ENCODE measurements around the gene CTRL.

The CTRL gene

DNA sequence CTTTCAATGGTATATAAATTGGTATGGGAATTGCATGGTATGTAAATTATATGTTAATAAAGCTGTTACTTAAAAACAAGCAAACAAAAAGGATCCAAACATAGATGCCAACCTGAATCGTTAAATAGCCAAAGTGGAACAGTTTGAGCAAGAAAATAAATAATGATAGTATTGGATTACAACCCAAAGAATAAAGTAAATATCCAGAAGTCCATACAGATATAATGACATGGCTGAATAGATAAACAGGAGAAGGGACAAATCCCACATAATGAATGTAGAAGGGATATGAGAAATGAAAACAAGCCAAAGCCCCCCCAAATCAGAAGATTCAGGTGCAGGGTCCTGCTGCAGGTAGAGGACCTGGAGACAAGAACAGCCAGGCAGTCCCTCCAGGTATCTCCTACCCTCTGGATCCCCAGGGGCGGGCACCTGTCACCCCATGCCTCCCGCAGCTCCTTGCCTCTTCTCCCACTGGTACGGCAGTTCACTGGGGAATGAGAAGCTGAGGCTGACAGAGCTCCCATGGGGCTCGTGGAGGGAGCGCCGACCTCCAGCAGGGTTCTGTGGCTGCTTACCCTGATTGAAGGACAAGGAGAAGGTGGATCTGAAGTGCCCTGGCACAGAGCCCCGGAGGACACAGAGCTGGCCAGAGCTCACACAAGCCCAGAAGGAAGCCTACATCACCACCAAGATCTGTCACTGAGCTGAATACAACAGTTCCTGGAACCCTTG is 22.1 kb upstream of the CTRL start:
- Histone ChIP-seq H3K79me2 (ENCODE audit: control insufficient read depth, insufficient read depth, low read length, poor library complexity) (no peaks in the 10 kb centered on the region), H3K23ac (ENCODE audit: low read length) (no peak overlapping the region), H4K8ac (ENCODE audit: low read depth, low read length) (no peak overlapping the region), H3K27ac (ENCODE audit: low read depth, low read length) (no peak overlapping the region), H3K9ac (ENCODE audit: low read length) (no peak overlapping the region), H3K4me2 (ENCODE audit: low read length) (no peak overlapping the region), H4K12ac (ENCODE audit: low read depth, low read length) (no peak overlapping the region), H3K4me3 (ENCODE audit: low read depth, low read length) (no peak overlapping the region), H4K91ac (ENCODE audit: low read depth, low read length) (no peak overlapping the region), H3K4ac (ENCODE audit: low read depth, low read length) (no peak overlapping the region), H3K9me3 (ENCODE audit: insufficient read depth, low read depth, low read length) (peaks cover 4% of the 10 kb centered on the region), H3K18ac (ENCODE audit: low read length) (no peak overlapping the region), H3K27me3 (ENCODE audit: insufficient read depth, low read length) (no peaks in the 10 kb centered on the region), H2BK12ac (ENCODE audit: low read length) (no peak overlapping the region), H2AFZ (ENCODE audit: insufficient read depth, low read length, poor library complexity) (no peak overlapping the region), H3K79me1 (ENCODE audit: low read length) (no peaks in the 10 kb centered on the region), H3K14ac (ENCODE audit: low read length) (no peak overlapping the region), H2BK5ac (ENCODE audit: low read depth, low read length, poor library complexity) (no peak overlapping the region), H2BK120ac (ENCODE audit: insufficient read depth, low read length, poor library complexity) (no peak overlapping the region), H2AK5ac (ENCODE audit: low read length) (no peak overlapping the region), H3K36me3 (ENCODE audit: control insufficient read depth in 1 of 2, insufficient read depth in 2 of 2, low read length in 2 of 2) (peaks cover 79 to 81% of the 10 kb centered on the region in 2 experiments), H3K4me1 (ENCODE audit: control insufficient read depth in 1 of 2, insufficient read depth in 2 of 2, low read length in 2 of 2) (no peaks in the 10 kb centered on the region)
- no peak for DNase-seq
- WGBS (ENCODE audit: extremely low coverage, insufficient coverage, insufficient read length), result no CpG with 5 or more reads among the region's 8 CpGs

DNA sequence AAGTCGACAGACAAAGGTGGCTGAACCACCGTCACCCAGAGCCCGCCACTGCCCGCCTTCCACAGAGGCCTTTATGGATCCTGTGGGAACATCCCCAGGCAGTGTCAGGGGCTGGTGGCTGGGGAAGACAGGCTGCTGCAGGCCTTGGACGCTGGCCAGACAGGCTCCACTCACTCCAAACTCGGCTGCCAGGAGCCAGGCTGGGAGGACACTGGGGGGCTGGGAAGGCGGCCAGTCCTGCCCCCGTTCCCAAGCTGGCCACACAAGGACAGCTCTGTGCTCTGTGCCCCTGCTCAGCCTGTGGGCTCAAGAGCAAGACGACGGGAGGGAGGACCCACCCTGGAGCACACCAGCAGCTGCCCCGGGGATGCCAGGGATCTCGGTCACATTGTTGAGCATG is 19.8 kb upstream of the CTRL start:
- H3K9ac ChIP-seq (ENCODE audit: low read length), result no peak overlapping the region
- H2AFZ ChIP-seq (ENCODE audit: insufficient read depth, low read length, poor library complexity), result no peak overlapping the region
- H2BK12ac ChIP-seq (ENCODE audit: low read length), result no peak overlapping the region
- no peak overlapping the region for H2AK5ac ChIP-seq (ENCODE audit: low read length)
- no peak overlapping the region for H3K18ac ChIP-seq (ENCODE audit: low read length)
- no peak overlapping the region for H3K14ac ChIP-seq (ENCODE audit: low read length)
- H3K4ac ChIP-seq (ENCODE audit: low read depth, low read length), result no peak overlapping the region
- no peaks in the 10 kb centered on the region for H3K79me2 ChIP-seq (ENCODE audit: control insufficient read depth, insufficient read depth, low read length, poor library complexity)
- no peak overlapping the region for H2BK120ac ChIP-seq (ENCODE audit: insufficient read depth, low read length, poor library complexity)
- H4K91ac ChIP-seq (ENCODE audit: low read depth, low read length), result no peak overlapping the region
- H3K9me3 ChIP-seq (ENCODE audit: insufficient read depth, low read depth, low read length), result peaks cover 5% of the 10 kb centered on the region
- no peak overlapping the region for H3K27ac ChIP-seq (ENCODE audit: low read depth, low read length)
- H3K79me1 ChIP-seq (ENCODE audit: low read length), result no peaks in the 10 kb centered on the region
- H3K27me3 ChIP-seq (ENCODE audit: insufficient read depth, low read length), result no peaks in the 10 kb centered on the region
- no peak overlapping the region for H4K8ac ChIP-seq (ENCODE audit: low read depth, low read length)
- no peak overlapping the region for H2BK5ac ChIP-seq (ENCODE audit: low read depth, low read length, poor library complexity)
- WGBS (ENCODE audit: extremely low coverage, insufficient coverage, insufficient read length), result no CpG with 5 or more reads among the region's 12 CpGs
- no peak for DNase-seq
- H4K12ac ChIP-seq (ENCODE audit: low read depth, low read length), result no peak overlapping the region
- H3K23ac ChIP-seq (ENCODE audit: low read length), result no peak overlapping the region
- peaks cover 87 to 88% of the 10 kb centered on the region in 2 experiments for H3K36me3 ChIP-seq (ENCODE audit: control insufficient read depth in 1 of 2, insufficient read depth in 2 of 2, low read length in 2 of 2)
- H3K4me3 ChIP-seq (ENCODE audit: low read depth, low read length), result no peak overlapping the region
- no peak overlapping the region for H3K4me2 ChIP-seq (ENCODE audit: low read length)
- no peaks in the 10 kb centered on the region for H3K4me1 ChIP-seq (ENCODE audit: control insufficient read depth in 1 of 2, insufficient read depth in 2 of 2, low read length in 2 of 2)

DNA sequence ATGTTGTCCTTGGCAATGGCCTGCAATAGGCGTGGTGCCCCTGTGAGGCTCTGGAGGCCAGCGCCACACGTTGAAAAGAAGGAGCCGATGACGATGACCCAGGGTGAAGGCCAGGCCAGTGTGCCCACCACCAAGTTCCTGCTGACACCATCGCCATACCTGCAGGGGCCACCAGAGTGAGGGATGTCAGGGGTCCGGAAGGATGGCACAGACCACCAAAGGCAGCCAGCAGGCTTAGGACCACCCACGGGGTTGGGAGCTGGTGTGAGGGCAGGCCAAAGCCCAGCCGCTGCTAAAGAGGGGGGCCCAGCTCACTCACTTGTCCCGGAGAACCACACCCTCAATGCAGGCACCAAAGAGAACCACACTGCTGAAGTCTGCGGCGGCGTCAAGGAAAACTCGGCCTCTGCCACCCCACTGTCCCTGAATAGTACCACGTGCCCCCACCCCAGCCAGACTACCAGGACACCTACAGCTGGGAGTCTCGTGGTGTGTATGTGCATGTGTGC is 18.7 kb upstream of the CTRL start:
- no peak overlapping the region for H2BK120ac ChIP-seq (ENCODE audit: insufficient read depth, low read length, poor library complexity)
- peaks cover 92% of the 10 kb centered on the region in 2 experiments for H3K36me3 ChIP-seq (ENCODE audit: control insufficient read depth in 1 of 2, insufficient read depth in 2 of 2, low read length in 2 of 2)
- no peak overlapping the region for H2BK12ac ChIP-seq (ENCODE audit: low read length)
- no peak overlapping the region for H3K18ac ChIP-seq (ENCODE audit: low read length)
- DNase-seq, result no peak
- WGBS (ENCODE audit: extremely low coverage, insufficient coverage, insufficient read length), result no CpG with 5 or more reads among the region's 16 CpGs
- no peaks in the 10 kb centered on the region for H3K4me1 ChIP-seq (ENCODE audit: control insufficient read depth in 1 of 2, insufficient read depth in 2 of 2, low read length in 2 of 2)
- H3K27ac ChIP-seq (ENCODE audit: low read depth, low read length), result no peak overlapping the region
- no peaks in the 10 kb centered on the region for H3K79me1 ChIP-seq (ENCODE audit: low read length)
- H3K4me3 ChIP-seq (ENCODE audit: low read depth, low read length), result no peak overlapping the region
- no peaks in the 10 kb centered on the region for H3K79me2 ChIP-seq (ENCODE audit: control insufficient read depth, insufficient read depth, low read length, poor library complexity)
- H3K4ac ChIP-seq (ENCODE audit: low read depth, low read length), result no peak overlapping the region
- H3K23ac ChIP-seq (ENCODE audit: low read length), result no peak overlapping the region
- H2BK5ac ChIP-seq (ENCODE audit: low read depth, low read length, poor library complexity), result no peak overlapping the region
- H4K91ac ChIP-seq (ENCODE audit: low read depth, low read length), result no peak overlapping the region
- no peak overlapping the region for H2AK5ac ChIP-seq (ENCODE audit: low read length)
- no peak overlapping the region for H4K8ac ChIP-seq (ENCODE audit: low read depth, low read length)
- H3K4me2 ChIP-seq (ENCODE audit: low read length), result no peak overlapping the region
- peaks cover 8% of the 10 kb centered on the region for H3K9me3 ChIP-seq (ENCODE audit: insufficient read depth, low read depth, low read length)
- no peak overlapping the region for H3K9ac ChIP-seq (ENCODE audit: low read length)
- no peak overlapping the region for H2AFZ ChIP-seq (ENCODE audit: insufficient read depth, low read length, poor library complexity)
- H3K27me3 ChIP-seq (ENCODE audit: insufficient read depth, low read length), result no peaks in the 10 kb centered on the region
- H3K14ac ChIP-seq (ENCODE audit: low read length), result no peak overlapping the region
- no peak overlapping the region for H4K12ac ChIP-seq (ENCODE audit: low read depth, low read length)

- no peak overlapping the region for H3K4ac ChIP-seq (ENCODE audit: low read depth, low read length)
- no peaks in the 10 kb centered on the region for H3K79me2 ChIP-seq (ENCODE audit: control insufficient read depth, insufficient read depth, low read length, poor library complexity)
- no peaks in the 10 kb centered on the region for H3K79me1 ChIP-seq (ENCODE audit: low read length)
- no peak overlapping the region for H3K23ac ChIP-seq (ENCODE audit: low read length)
- peaks cover 6% of the 10 kb centered on the region for H3K9me3 ChIP-seq (ENCODE audit: insufficient read depth, low read depth, low read length)
- H3K4me2 ChIP-seq (ENCODE audit: low read length), result no peak overlapping the region
- H2BK12ac ChIP-seq (ENCODE audit: low read length), result no peak overlapping the region
- no peak overlapping the region for H2BK5ac ChIP-seq (ENCODE audit: low read depth, low read length, poor library complexity)
- H4K8ac ChIP-seq (ENCODE audit: low read depth, low read length), result no peak overlapping the region
- no peak overlapping the region for H2AK5ac ChIP-seq (ENCODE audit: low read length)
- H4K12ac ChIP-seq (ENCODE audit: low read depth, low read length), result no peak overlapping the region
- no peak overlapping the region for H3K4me3 ChIP-seq (ENCODE audit: low read depth, low read length)
- no peak overlapping the region for H2AFZ ChIP-seq (ENCODE audit: insufficient read depth, low read length, poor library complexity)
- no peak overlapping the region for H4K91ac ChIP-seq (ENCODE audit: low read depth, low read length)
- no peak overlapping the region for H3K18ac ChIP-seq (ENCODE audit: low read length)
- DNase-seq, result no peak
- H3K36me3 ChIP-seq (ENCODE audit: control insufficient read depth in 1 of 2, insufficient read depth in 2 of 2, low read length in 2 of 2), result peaks cover 92% of the 10 kb centered on the region in 2 experiments
- no peak overlapping the region for H3K27ac ChIP-seq (ENCODE audit: low read depth, low read length)
- H3K4me1 ChIP-seq (ENCODE audit: control insufficient read depth in 1 of 2, insufficient read depth in 2 of 2, low read length in 2 of 2), result no peaks in the 10 kb centered on the region
- WGBS (ENCODE audit: extremely low coverage, insufficient coverage, insufficient read length), result no CpG with 5 or more reads among the region's 11 CpGs
- H3K9ac ChIP-seq (ENCODE audit: low read length), result no peak overlapping the region
- H2BK120ac ChIP-seq (ENCODE audit: insufficient read depth, low read length, poor library complexity), result no peak overlapping the region
- H3K27me3 ChIP-seq (ENCODE audit: insufficient read depth, low read length), result no peaks in the 10 kb centered on the region
- no peak overlapping the region for H3K14ac ChIP-seq (ENCODE audit: low read length)
Observed at GRCh38 chr16:67949645-67950044, 18.0 kb upstream of the CTRL start.

All from trophoblast cell (in vitro differentiated cells and primary cell).